Caco-2 (cell line): Measurements from ENCODE around the gene TGM4. TPM values are rescaled to one million over a fixed set of nuclear protein-coding genes. Genes with fewer than 3 reads are reported as not detected.

Experiments
- BruUV-seq: library from RNA; stranded (reverse); fragments of 400-500 nt; replicated peaks from 2 replicates; lab custom pipeline; 2021; lab: Mats Ljungman, UMichigan
- CTCF ChIA-PET: fragments of 300-600 bp; sonication (Branson Sonifier 250); formaldehyde crosslinking; loops from one replicate; lab custom pipeline; 2022; ENCODE audit warnings: antibody characterized with exemption; lab: Charles Lee
- POLR2A ChIA-PET: fragments of 300-600 bp; sonication (Branson Sonifier 250); formaldehyde crosslinking; loops from one replicate; lab custom pipeline; 2022; ENCODE audit warnings: antibody characterized with exemption; lab: Charles Lee
- DNase-seq, 2 experiments: peaks; one replicate each; pipeline versions ENCODE4 v3.0.0 to v3.0.0-alpha.2; 2020 to 2022
- H3K27me3 ChIP-seq: replicated peaks from 2 replicates; pipeline ENCODE4 v1.6.0; 2011; ENCODE audit warnings: low read length; ENCODE audit not compliant: control insufficient read depth, insufficient read depth
- H3K36me3 ChIP-seq: 2 replicates; pipeline ENCODE4 v1.5.1; 2011; ENCODE audit warnings: low read length; ENCODE audit not compliant: control insufficient read depth, insufficient read depth
- H3K4me1 ChIP-seq: fragments of 250-450 bp; sonication (Bioruptor Pico); 2 replicates; pipeline ENCODE4 v1.5.1; 2020; ENCODE audit warnings: mild to moderate bottlenecking
- H3K4me3 ChIP-seq: 2 replicates; pipeline ENCODE4 v1.5.1; 2011; ENCODE audit warnings: low read depth, mild to moderate bottlenecking, control low read depth, low read length
- H3K9me3 ChIP-seq: fragments of 250-450 bp; sonication (Bioruptor Pico); 2 replicates; pipeline ENCODE4 v1.5.1; 2020; ENCODE audit warnings: mild to moderate bottlenecking, moderate library complexity
- H3K27ac Mint-ChIP-seq: one replicate; pipeline ENCODE4 v1.8.0; 2022; ENCODE audit warnings: mixed read lengths; ENCODE audit not compliant: unreplicated experiment
- H3K27me3 Mint-ChIP-seq: one replicate; pipeline ENCODE4 v1.8.0; 2022; ENCODE audit warnings: mixed read lengths; ENCODE audit not compliant: insufficient read depth, unreplicated experiment
- H3K36me3 Mint-ChIP-seq: one replicate; pipeline ENCODE4 v1.8.0; 2022; ENCODE audit warnings: mild to moderate bottlenecking, mixed read lengths; ENCODE audit not compliant: insufficient read depth, unreplicated experiment
- H3K4me1 Mint-ChIP-seq: one replicate; pipeline ENCODE4 v1.8.0; 2022; ENCODE audit warnings: low read depth, mixed read lengths; ENCODE audit not compliant: unreplicated experiment
- H3K4me3 Mint-ChIP-seq: one replicate; pipeline ENCODE4 v1.8.0; 2022; ENCODE audit warnings: mild to moderate bottlenecking, moderate library complexity, mixed read lengths; ENCODE audit not compliant: unreplicated experiment
- H3K9me3 Mint-ChIP-seq: one replicate; pipeline ENCODE4 v1.8.0; 2022; ENCODE audit warnings: mixed read lengths; ENCODE audit not compliant: unreplicated experiment
- intact Hi-C: fragments of 100-400 bp; cut with micrococcal nuclease; formaldehyde crosslinking; loops from one replicate; pipeline ENCODE4 v1.10.0; 2022; ENCODE audit not compliant: unreplicated experiment
- total RNA-seq: library from RNA; stranded (reverse); gene quantifications from 2 replicates; pipeline ENCODE4 v1.2.3, GENCODE V29; 2022
- TF ChIP-seq, protein P1 (sequence below), 2 experiments: fragments of 200-600 bp in 1 of 2; IDR thresholded peaks; 1 replicate in 1 of 2; 2 replicates in 1 of 2; pipeline versions ENCODE4 v1.5.1 to v1.8.0; 2011 to 2022; ENCODE audit warnings: antibody characterized with exemption in 1 of 2, control low read depth in 1 of 2, inconsistent platforms in 1 of 2, low read depth in 1 of 2, low read length in 1 of 2, mild to moderate bottlenecking in 1 of 2, moderate library complexity in 1 of 2; ENCODE audit not compliant: insufficient read depth in 1 of 2, severe bottlenecking in 1 of 2, unreplicated experiment in 1 of 2

TGM4 gene
- total RNA-seq, 1 experiment from 2014 or later = not detected

GRCh38 chr3:44894485-44894884 is 20.1 kb downstream of the TGM4 start:
- Histone ChIP-seq H3K27me3 (no peaks in the 10 kb centered on the region), H3K4me1 (no peaks in the 10 kb centered on the region), H3K9me3 (no peaks in the 10 kb centered on the region), H3K4me3 (no peak overlapping the region), H3K36me3 (no peaks in the 10 kb centered on the region)
- no peaks in the 10 kb centered on the region for H3K9me3 Mint-ChIP-seq
- H3K36me3 Mint-ChIP-seq = no peaks in the 10 kb centered on the region
- BruUV-seq = no TSS peak
- no peak overlapping the region for H3K27ac Mint-ChIP-seq
- no peak overlapping the region for H3K4me3 Mint-ChIP-seq
- no peak for DNase-seq
- no peaks in the 10 kb centered on the region for H3K4me1 Mint-ChIP-seq
- H3K27me3 Mint-ChIP-seq = no peaks in the 10 kb centered on the region
- ChIA-PET CTCF (no interaction called here), POLR2A (no interaction called here)
- TF ChIP-seq, protein P1, sequence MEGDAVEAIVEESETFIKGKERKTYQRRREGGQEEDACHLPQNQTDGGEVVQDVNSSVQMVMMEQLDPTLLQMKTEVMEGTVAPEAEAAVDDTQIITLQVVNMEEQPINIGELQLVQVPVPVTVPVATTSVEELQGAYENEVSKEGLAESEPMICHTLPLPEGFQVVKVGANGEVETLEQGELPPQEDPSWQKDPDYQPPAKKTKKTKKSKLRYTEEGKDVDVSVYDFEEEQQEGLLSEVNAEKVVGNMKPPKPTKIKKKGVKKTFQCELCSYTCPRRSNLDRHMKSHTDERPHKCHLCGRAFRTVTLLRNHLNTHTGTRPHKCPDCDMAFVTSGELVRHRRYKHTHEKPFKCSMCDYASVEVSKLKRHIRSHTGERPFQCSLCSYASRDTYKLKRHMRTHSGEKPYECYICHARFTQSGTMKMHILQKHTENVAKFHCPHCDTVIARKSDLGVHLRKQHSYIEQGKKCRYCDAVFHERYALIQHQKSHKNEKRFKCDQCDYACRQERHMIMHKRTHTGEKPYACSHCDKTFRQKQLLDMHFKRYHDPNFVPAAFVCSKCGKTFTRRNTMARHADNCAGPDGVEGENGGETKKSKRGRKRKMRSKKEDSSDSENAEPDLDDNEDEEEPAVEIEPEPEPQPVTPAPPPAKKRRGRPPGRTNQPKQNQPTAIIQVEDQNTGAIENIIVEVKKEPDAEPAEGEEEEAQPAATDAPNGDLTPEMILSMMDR (IDR thresholded peaks at IDR 0.05; ENCODE audit: insufficient read depth in 1 of 2, low read depth in 1 of 2, low read length in 1 of 2, severe bottlenecking in 1 of 2, unreplicated experiment in 1 of 2) = no peak
- intact Hi-C loops = no loop called here

DNA sequence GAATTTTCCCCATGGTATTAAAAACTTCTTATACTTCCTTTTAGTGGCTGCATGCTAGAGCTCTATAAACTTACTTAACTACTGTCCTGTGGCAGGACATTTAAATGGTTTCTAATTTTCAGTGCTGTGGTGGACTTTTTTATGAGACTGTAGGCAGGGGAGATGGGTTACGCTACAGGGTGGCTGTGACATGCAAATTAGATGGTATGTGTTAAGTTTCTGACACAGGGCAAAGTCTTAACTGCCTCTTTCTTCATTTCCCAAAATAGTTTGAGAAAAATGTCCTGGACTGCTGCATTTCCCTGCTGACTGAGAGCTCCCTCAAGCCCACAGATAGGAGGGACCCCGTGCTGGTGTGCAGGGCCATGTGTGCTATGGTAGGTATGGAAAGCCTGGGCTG is 22.0 kb downstream of the TGM4 start:
- CTCF ChIA-PET = no interaction called here
- no peaks in the 10 kb centered on the region for H3K9me3 Mint-ChIP-seq

DNA sequence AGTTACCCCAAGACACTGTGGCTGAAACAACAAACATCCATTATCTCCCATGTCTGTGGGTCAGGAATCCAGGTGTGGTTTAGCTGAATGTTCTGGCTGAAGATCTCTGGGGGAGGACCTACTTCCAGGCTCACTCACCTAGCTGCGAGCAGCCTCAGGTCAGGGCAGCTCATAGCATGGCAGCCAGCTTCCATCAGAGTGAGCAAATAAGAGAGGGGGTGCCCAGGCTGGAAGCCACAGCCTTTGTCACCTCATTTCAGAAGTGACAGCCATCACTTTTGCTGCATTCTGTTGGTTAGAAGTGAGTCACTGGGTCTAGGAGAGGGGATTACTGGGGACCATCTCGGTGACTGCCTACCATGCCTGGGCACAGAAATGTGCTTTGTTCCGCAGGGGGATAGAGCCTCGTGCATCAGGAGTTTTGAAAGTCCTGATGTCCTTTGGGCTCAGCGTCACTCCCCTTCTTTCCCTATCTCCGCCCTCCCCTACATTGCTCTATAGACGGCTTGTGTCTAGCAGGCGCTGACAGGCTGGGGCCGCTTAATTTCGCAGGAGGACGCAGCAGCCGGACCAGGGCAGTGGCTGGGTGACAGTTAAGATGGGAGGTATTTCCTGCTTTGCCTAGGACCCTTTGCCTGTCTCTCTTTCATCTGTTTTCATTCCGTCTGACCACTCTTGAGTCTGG is 25.4 kb downstream of the TGM4 start:
- Mint-ChIP-seq H3K9me3 (no peaks in the 10 kb centered on the region), H3K36me3 (no peaks in the 10 kb centered on the region), H3K27ac (no peak overlapping the region), H3K4me1 (no peaks in the 10 kb centered on the region), H3K27me3 (no peaks in the 10 kb centered on the region), H3K4me3 (no peak overlapping the region)
- TF ChIP-seq, protein P1 (IDR thresholded peaks at IDR 0.05; ENCODE audit: insufficient read depth in 1 of 2, low read depth in 1 of 2, low read length in 1 of 2, severe bottlenecking in 1 of 2, unreplicated experiment in 1 of 2) = no peak
- H3K36me3 ChIP-seq = no peaks in the 10 kb centered on the region
- BruUV-seq = no TSS peak
- POLR2A ChIA-PET = no interaction called here
- H3K27me3 ChIP-seq = no peaks in the 10 kb centered on the region
- no peak for DNase-seq
- H3K9me3 ChIP-seq = no peaks in the 10 kb centered on the region
- intact Hi-C loops = no loop called here
- no peak overlapping the region for H3K4me3 ChIP-seq
- H3K4me1 ChIP-seq = no peaks in the 10 kb centered on the region
- CTCF ChIA-PET = no interaction called here

More for the DNA sequence above, 22.0 kb downstream of the TGM4 start:
- Histone ChIP-seq H3K4me3 (no peak overlapping the region), H3K27me3 (no peaks in the 10 kb centered on the region), H3K4me1 (no peaks in the 10 kb centered on the region), H3K36me3 (no peaks in the 10 kb centered on the region), H3K9me3 (no peaks in the 10 kb centered on the region)
- BruUV-seq = no TSS peak
- Mint-ChIP-seq H3K4me1 (no peaks in the 10 kb centered on the region), H3K27me3 (no peaks in the 10 kb centered on the region), H3K27ac (no peak overlapping the region), H3K4me3 (no peak overlapping the region), H3K36me3 (no peaks in the 10 kb centered on the region)
- POLR2A ChIA-PET = no interaction called here
- no peak for DNase-seq
- intact Hi-C loops = no loop called here
- TF ChIP-seq, protein P1 (IDR thresholded peaks at IDR 0.05; ENCODE audit: insufficient read depth in 1 of 2, low read depth in 1 of 2, low read length in 1 of 2, severe bottlenecking in 1 of 2, unreplicated experiment in 1 of 2) = no peak
